ENCODE measurements around the gene SLC16A4. TPM values are rescaled to one million over a fixed set of nuclear protein-coding genes. Genes with fewer than 3 reads are reported as not detected.

SLC16A4 gene
- total RNA-seq, 1 experiment from 2014 or later, result 0.28 TPM

- TF ChIP-seq IRF1 (CRISPR knock-in tag; IDR thresholded peaks at IDR 0.05) (no peak), ZNF396 (CRISPR knock-in tag; IDR thresholded peaks at IDR 0.05; ENCODE audit: borderline replicate concordance) (no peak), FOXJ3 (CRISPR knock-in tag; IDR thresholded peaks at IDR 0.05; ENCODE audit: borderline replicate concordance) (no peak), TEAD1 (CRISPR knock-in tag; IDR thresholded peaks at IDR 0.05) (0 out of 2 replicates have a peak, but pooled peaks have one; percentile 60), CREM (CRISPR knock-in tag; IDR thresholded peaks at IDR 0.05) (peak; percentile 83), NR3C1 (CRISPR knock-in tag; conservative IDR thresholded peaks at IDR 0.05; ENCODE audit: low read depth) (no peak), AFF4 (CRISPR knock-in tag; IDR thresholded peaks at IDR 0.05; ENCODE audit: borderline replicate concordance) (no peak), SP1 (CRISPR knock-in tag; conservative IDR thresholded peaks at IDR 0.05) (no peak; the same call in 1 of the 2 replicates), MXD4 (CRISPR knock-in tag; IDR thresholded peaks at IDR 0.05; ENCODE audit: borderline replicate concordance) (no peak), NFE2L1 (CRISPR knock-in tag; IDR thresholded peaks at IDR 0.05) (peak; percentile 14; the same call in 1 of the 2 replicates), ZNF121 (CRISPR knock-in tag; IDR thresholded peaks at IDR 0.05) (no peak), TP53 (CRISPR knock-in tag; IDR thresholded peaks at IDR 0.05) (no peak), ZNF416 (CRISPR knock-in tag; IDR thresholded peaks at IDR 0.05) (0 out of 2 replicates have a peak, but pooled peaks have one; percentile 12), EMX1 (CRISPR knock-in tag; IDR thresholded peaks at IDR 0.05) (no peak), SMAD3 (CRISPR knock-in tag; IDR thresholded peaks at IDR 0.05; ENCODE audit: borderline replicate concordance) (peak; percentile 34; the same call in 1 of the 2 replicates), ZNF532 (CRISPR knock-in tag; IDR thresholded peaks at IDR 0.05; ENCODE audit: borderline replicate concordance) (no peak), E2F1 (CRISPR knock-in tag; IDR thresholded peaks at IDR 0.05) (peak; percentile 68; the same call in 1 of the 2 replicates), ZNF219 (CRISPR knock-in tag; IDR thresholded peaks at IDR 0.05; ENCODE audit: borderline replicate concordance) (no peak)
- TF ChIP-seq, protein P1, sequence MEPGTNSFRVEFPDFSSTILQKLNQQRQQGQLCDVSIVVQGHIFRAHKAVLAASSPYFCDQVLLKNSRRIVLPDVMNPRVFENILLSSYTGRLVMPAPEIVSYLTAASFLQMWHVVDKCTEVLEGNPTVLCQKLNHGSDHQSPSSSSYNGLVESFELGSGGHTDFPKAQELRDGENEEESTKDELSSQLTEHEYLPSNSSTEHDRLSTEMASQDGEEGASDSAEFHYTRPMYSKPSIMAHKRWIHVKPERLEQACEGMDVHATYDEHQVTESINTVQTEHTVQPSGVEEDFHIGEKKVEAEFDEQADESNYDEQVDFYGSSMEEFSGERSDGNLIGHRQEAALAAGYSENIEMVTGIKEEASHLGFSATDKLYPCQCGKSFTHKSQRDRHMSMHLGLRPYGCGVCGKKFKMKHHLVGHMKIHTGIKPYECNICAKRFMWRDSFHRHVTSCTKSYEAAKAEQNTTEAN (CRISPR knock-in tag; IDR thresholded peaks at IDR 0.05), result 0 out of 2 replicates have a peak, but pooled peaks have one; percentile 11
- TF ChIP-seq, protein P2, sequence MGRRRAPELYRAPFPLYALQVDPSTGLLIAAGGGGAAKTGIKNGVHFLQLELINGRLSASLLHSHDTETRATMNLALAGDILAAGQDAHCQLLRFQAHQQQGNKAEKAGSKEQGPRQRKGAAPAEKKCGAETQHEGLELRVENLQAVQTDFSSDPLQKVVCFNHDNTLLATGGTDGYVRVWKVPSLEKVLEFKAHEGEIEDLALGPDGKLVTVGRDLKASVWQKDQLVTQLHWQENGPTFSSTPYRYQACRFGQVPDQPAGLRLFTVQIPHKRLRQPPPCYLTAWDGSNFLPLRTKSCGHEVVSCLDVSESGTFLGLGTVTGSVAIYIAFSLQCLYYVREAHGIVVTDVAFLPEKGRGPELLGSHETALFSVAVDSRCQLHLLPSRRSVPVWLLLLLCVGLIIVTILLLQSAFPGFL (CRISPR knock-in tag; IDR thresholded peaks at IDR 0.05; ENCODE audit: borderline replicate concordance), result no peak
- TF ChIP-seq, protein P3, sequence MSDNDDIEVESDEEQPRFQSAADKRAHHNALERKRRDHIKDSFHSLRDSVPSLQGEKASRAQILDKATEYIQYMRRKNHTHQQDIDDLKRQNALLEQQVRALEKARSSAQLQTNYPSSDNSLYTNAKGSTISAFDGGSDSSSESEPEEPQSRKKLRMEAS (CRISPR knock-in tag; IDR thresholded peaks at IDR 0.05), result peak; percentile 79
- TF ChIP-seq, protein P4, sequence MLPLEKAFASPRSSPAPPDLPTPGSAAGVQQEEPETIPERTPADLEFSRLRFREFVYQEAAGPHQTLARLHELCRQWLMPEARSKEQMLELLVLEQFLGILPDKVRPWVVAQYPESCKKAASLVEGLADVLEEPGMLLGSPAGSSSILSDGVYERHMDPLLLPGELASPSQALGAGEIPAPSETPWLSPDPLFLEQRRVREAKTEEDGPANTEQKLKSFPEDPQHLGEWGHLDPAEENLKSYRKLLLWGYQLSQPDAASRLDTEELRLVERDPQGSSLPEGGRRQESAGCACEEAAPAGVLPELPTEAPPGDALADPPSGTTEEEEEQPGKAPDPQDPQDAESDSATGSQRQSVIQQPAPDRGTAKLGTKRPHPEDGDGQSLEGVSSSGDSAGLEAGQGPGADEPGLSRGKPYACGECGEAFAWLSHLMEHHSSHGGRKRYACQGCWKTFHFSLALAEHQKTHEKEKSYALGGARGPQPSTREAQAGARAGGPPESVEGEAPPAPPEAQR (CRISPR knock-in tag; IDR thresholded peaks at IDR 0.05), result no peak
- TF ChIP-seq, protein P5, sequence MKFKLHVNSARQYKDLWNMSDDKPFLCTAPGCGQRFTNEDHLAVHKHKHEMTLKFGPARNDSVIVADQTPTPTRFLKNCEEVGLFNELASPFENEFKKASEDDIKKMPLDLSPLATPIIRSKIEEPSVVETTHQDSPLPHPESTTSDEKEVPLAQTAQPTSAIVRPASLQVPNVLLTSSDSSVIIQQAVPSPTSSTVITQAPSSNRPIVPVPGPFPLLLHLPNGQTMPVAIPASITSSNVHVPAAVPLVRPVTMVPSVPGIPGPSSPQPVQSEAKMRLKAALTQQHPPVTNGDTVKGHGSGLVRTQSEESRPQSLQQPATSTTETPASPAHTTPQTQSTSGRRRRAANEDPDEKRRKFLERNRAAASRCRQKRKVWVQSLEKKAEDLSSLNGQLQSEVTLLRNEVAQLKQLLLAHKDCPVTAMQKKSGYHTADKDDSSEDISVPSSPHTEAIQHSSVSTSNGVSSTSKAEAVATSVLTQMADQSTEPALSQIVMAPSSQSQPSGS (CRISPR knock-in tag; IDR thresholded peaks at IDR 0.05; ENCODE audit: borderline replicate concordance, low read depth), result no peak
These were observed 52.4 kb downstream of the SLC16A4 start (continued) for GRCh38 chr1:110338309-110338885.
